ENCODE results near the gene ACOX1. TPM values are rescaled to one million over a fixed set of nuclear protein-coding genes. Genes with fewer than 3 reads are reported as not detected.

ACOX1 gene
- total RNA-seq, 1 experiment from 2014 or later: 40.9 TPM

DNA sequence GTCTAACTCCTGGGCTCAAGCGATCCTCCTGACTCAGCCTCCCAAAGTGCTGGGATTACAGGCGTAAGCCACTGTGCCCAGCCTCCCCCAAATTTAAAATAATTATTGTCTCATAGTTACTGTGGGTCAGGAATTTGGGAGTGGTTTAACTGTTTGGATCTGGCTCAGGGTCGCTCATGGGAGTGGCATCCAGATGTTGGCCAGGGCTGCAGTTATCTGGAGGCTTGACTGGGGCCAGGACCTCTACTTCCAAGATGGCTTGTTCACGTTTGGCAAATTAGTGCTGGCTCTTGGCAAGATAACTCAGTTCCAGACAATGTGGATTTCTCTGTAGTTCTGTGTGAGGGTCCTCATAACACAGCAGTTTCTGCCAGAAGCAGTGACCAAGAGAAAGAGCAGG, 8.1 kb upstream of the ACOX1 start:
- H3K4me3 Mint-ChIP-seq: no peak overlapping the region
- no peak for DNase-seq (ENCODE audit: low spot score)

DNA sequence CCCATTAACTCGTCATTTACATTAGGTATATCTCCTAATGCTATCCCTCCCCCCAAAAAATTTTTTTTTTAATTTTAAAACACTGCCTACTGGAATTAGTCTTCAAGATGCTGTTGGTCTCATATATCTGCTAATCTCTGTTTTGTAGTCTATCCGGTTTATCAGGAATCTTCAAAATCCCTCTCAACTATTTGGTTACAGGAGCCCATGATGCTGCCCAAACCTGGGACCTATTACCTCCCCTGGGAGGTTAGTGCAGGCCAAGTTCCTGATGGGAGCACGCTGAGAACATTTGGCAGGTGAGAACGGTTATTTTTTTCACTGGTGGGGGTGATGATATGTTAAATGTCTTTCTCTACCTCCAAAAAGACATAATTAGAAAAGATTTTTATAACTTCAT, 7.0 kb upstream of the ACOX1 start:
- peak overlapping the region; percentile 76 for H3K27ac Mint-ChIP-seq
- no peak for DNase-seq (ENCODE audit: low spot score)
- no peaks in the 10 kb centered on the region for H3K9me3 Mint-ChIP-seq
- peaks cover 35% of the 10 kb centered on the region for H3K4me1 Mint-ChIP-seq
- H3K4me3 Mint-ChIP-seq: no peak overlapping the region
- peaks cover 4% of the 10 kb centered on the region for H3K36me3 Mint-ChIP-seq
- TF ChIP-seq, protein P1, sequence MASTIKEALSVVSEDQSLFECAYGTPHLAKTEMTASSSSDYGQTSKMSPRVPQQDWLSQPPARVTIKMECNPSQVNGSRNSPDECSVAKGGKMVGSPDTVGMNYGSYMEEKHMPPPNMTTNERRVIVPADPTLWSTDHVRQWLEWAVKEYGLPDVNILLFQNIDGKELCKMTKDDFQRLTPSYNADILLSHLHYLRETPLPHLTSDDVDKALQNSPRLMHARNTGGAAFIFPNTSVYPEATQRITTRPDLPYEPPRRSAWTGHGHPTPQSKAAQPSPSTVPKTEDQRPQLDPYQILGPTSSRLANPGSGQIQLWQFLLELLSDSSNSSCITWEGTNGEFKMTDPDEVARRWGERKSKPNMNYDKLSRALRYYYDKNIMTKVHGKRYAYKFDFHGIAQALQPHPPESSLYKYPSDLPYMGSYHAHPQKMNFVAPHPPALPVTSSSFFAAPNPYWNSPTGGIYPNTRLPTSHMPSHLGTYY (CRISPR knock-in tag; IDR thresholded peaks at IDR 0.05): no peak
- TF ChIP-seq ZNF281 (CRISPR knock-in tag; IDR thresholded peaks at IDR 0.05) (no peak), ZNF512 (CRISPR knock-in tag; IDR thresholded peaks at IDR 0.05; ENCODE audit: borderline replicate concordance) (no peak), GABPB1 (CRISPR knock-in tag; IDR thresholded peaks at IDR 0.05) (no peak), NR3C1 (CRISPR knock-in tag; conservative IDR thresholded peaks at IDR 0.05; ENCODE audit: low read depth) (no peak), MYBL2 (CRISPR knock-in tag; IDR thresholded peaks at IDR 0.05) (no peak), ATF2 (CRISPR knock-in tag; IDR thresholded peaks at IDR 0.05; ENCODE audit: borderline replicate concordance, low read depth) (no peak), PRRX2 (CRISPR knock-in tag; IDR thresholded peaks at IDR 0.05) (no peak), JAZF1 (CRISPR knock-in tag; IDR thresholded peaks at IDR 0.05) (no peak), ZNF671 (CRISPR knock-in tag; IDR thresholded peaks at IDR 0.05) (no peak), CBFB (CRISPR knock-in tag; IDR thresholded peaks at IDR 0.05; ENCODE audit: low read depth) (no peak), NFYB (CRISPR knock-in tag; conservative IDR thresholded peaks at IDR 0.05; ENCODE audit: low read depth) (no peak), E2F1 (CRISPR knock-in tag; IDR thresholded peaks at IDR 0.05) (no peak), ZBTB21 (CRISPR knock-in tag; IDR thresholded peaks at IDR 0.05; ENCODE audit: borderline replicate concordance) (no peak)
- TF ChIP-seq, protein P2, sequence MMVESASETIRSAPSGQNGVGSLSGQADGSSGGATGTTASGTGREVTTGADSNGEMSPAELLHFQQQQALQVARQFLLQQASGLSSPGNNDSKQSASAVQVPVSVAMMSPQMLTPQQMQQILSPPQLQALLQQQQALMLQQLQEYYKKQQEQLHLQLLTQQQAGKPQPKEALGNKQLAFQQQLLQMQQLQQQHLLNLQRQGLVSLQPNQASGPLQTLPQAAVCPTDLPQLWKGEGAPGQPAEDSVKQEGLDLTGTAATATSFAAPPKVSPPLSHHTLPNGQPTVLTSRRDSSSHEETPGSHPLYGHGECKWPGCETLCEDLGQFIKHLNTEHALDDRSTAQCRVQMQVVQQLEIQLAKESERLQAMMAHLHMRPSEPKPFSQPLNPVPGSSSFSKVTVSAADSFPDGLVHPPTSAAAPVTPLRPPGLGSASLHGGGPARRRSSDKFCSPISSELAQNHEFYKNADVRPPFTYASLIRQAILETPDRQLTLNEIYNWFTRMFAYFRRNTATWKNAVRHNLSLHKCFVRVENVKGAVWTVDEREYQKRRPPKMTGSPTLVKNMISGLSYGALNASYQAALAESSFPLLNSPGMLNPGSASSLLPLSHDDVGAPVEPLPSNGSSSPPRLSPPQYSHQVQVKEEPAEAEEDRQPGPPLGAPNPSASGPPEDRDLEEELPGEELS (CRISPR knock-in tag; IDR thresholded peaks at IDR 0.05): no peak
- TF ChIP-seq, protein P3, sequence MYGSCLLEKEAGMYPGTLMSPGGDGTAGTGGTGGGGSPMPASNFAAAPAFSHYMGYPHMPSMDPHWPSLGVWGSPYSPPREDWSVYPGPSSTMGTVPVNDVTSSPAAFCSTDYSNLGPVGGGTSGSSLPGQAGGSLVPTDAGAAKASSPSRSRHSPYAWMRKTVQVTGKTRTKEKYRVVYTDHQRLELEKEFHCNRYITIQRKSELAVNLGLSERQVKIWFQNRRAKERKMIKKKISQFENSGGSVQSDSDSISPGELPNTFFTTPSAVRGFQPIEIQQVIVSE (CRISPR knock-in tag; IDR thresholded peaks at IDR 0.05; ENCODE audit: borderline replicate concordance): no peak
- H3K27me3 Mint-ChIP-seq (ENCODE audit: low read depth): no peaks in the 10 kb centered on the region
- ChIA-PET POLR2A (no interaction called here), CTCF (no interaction called here)
- ATAC-seq: no peak

More for the DNA sequence above, 8.1 kb upstream of the ACOX1 start:
- H3K9me3 Mint-ChIP-seq: no peaks in the 10 kb centered on the region
- H3K4me1 Mint-ChIP-seq: peaks cover 26% of the 10 kb centered on the region
- ChIA-PET CTCF (interaction anchor here (1.3 kb wide), 1 partner anchor 27 kb away, joined by 4 read pairs; no protein-coding TSS in a partner anchor), POLR2A (no interaction called here)
- peak overlapping the region; percentile 82; the same call in 1 of the 2 replicates for H3K27ac Mint-ChIP-seq
- peaks cover 14% of the 10 kb centered on the region for H3K36me3 Mint-ChIP-seq
- H3K27me3 Mint-ChIP-seq (ENCODE audit: low read depth): no peaks in the 10 kb centered on the region
- ATAC-seq: no peak
- TF ChIP-seq FOXJ3 (CRISPR knock-in tag; IDR thresholded peaks at IDR 0.05; ENCODE audit: borderline replicate concordance) (no peak), ZNF263 (CRISPR knock-in tag; IDR thresholded peaks at IDR 0.05; ENCODE audit: low read depth) (no peak), ATF3 (CRISPR knock-in tag; conservative IDR thresholded peaks at IDR 0.05) (no peak), ZNF232 (CRISPR knock-in tag; IDR thresholded peaks at IDR 0.05) (no peak)

Measured in WTC11 (cell line).